Breast epithelium (tissue), 3 donors: ENCODE data around the gene SLC15A1.

Experiments used
- CTCF ChIP-seq, 3 donors: fragments of 450-650 bp; IDR thresholded peaks; one replicate each; pipeline ENCODE4 v1.5.1; 2016 to 2017; ENCODE audit warnings: antibody characterized with exemption in 3 of 3, mild to moderate bottlenecking in 3 of 3, moderate library complexity in 3 of 3
- POLR2A ChIP-seq: fragments of 450-650 bp; IDR thresholded peaks from one replicate; pipeline ENCODE4 v1.6.1; 2016; ENCODE audit warnings: antibody characterized with exemption, mild to moderate bottlenecking, moderate library complexity
- POLR2AphosphoS5 ChIP-seq, 3 donors: sonication (generic); formaldehyde crosslinking; IDR thresholded peaks; one replicate each; pipeline ENCODE4 v1.6.1; 2017; ENCODE audit warnings: antibody characterized with exemption in 3 of 3

GRCh38 chr13:98761126-98761985 lies 8.9 kb upstream of the SLC15A1 start:
- TF ChIP-seq CTCF (IDR thresholded peaks at IDR 0.05) (no peak), POLR2AphosphoS5 (IDR thresholded peaks at IDR 0.05) (no peak), POLR2A (no peak)
